HUES48 (cell line): ENCODE results near the gene DNASE1L2.
"Not testable (repeated sequence)": the region's sequence is repeated elsewhere in the genome, so short reads cannot be mapped to it uniquely, and the experiment has no call there.

Source experiments
- H3K27ac ChIP-seq: one replicate; pipeline ENCODE4 v1.7.0; 2013; ENCODE audit warnings: low read depth, low read length, inconsistent platforms
- H3K27me3 ChIP-seq: 2 replicates; pipeline ENCODE4 v1.6.1; 2013; ENCODE audit warnings: mild to moderate bottlenecking, low read length; ENCODE audit not compliant: control insufficient read depth, insufficient read depth
- H3K36me3 ChIP-seq: 2 replicates; pipeline ENCODE4 v1.6.1; 2013; ENCODE audit warnings: low read length; ENCODE audit not compliant: control insufficient read depth, insufficient read depth
- H3K4me1 ChIP-seq: 2 replicates; pipeline ENCODE4 v1.6.1; 2013; ENCODE audit warnings: mild to moderate bottlenecking, low read length; ENCODE audit not compliant: control insufficient read depth, insufficient read depth
- H3K4me3 ChIP-seq: 2 replicates; pipeline ENCODE4 v1.5.1; 2013; ENCODE audit warnings: mild to moderate bottlenecking, low read depth, low read length
- H3K9ac ChIP-seq: 2 replicates; pipeline ENCODE4 v1.6.1; 2013; ENCODE audit warnings: mild to moderate bottlenecking, low read depth, low read length, moderate library complexity
- H3K9me3 ChIP-seq: 2 replicates; pipeline ENCODE4 v1.6.1; 2013; ENCODE audit warnings: low read length; ENCODE audit not compliant: control insufficient read depth, insufficient read depth

DNASE1L2 gene

GRCh38 chr16:2260250-2260649 is 24.0 kb downstream of the DNASE1L2 start:
- Histone ChIP-seq H3K9me3 (no peaks in the 10 kb centered on the region), H3K27me3 (no peaks in the 10 kb centered on the region), H3K4me3 (no peak overlapping the region), H3K9ac (no peak overlapping the region), H3K4me1 (no peaks in the 10 kb centered on the region), H3K27ac (no peak overlapping the region), H3K36me3 (peaks cover 97% of the 10 kb centered on the region)

GRCh38 chr16:2263026-2263425 is 26.8 kb downstream of the DNASE1L2 start:
- H3K9me3 ChIP-seq, H3K27ac ChIP-seq, H3K27me3 ChIP-seq, H3K4me3 ChIP-seq, H3K4me1 ChIP-seq, H3K9ac ChIP-seq: not testable (repeated sequence)
- peaks cover 75% of the 10 kb centered on the region for H3K36me3 ChIP-seq

GRCh38 chr16:2266887-2267286 is 30.6 kb downstream of the DNASE1L2 start:
- not testable (repeated sequence) for H3K27ac ChIP-seq, H3K9me3 ChIP-seq, H3K27me3 ChIP-seq, H3K4me1 ChIP-seq
- peak overlapping the region; percentile 99 for H3K9ac ChIP-seq
- H3K4me3 ChIP-seq = peak overlapping the region; percentile 99
- H3K36me3 ChIP-seq = peaks cover 38% of the 10 kb centered on the region

GRCh38 chr16:2267505-2267912 is 31.3 kb downstream of the DNASE1L2 start:
- Histone ChIP-seq H3K36me3 (peaks cover 32% of the 10 kb centered on the region), H3K27ac (peak overlapping the region; percentile 99), H3K9ac (peak overlapping the region; percentile 99), H3K4me3 (peak overlapping the region; percentile 99)
- not testable (repeated sequence) for H3K9me3 ChIP-seq, H3K27me3 ChIP-seq, H3K4me1 ChIP-seq

- Histone ChIP-seq H3K9me3 (no peaks in the 10 kb centered on the region), H3K27ac (peak within 1 kb of the TSS; percentile 99), H3K4me1 (no peaks in the 10 kb centered on the region), H3K9ac (peak within 1 kb of the TSS; percentile 99), H3K27me3 (no peaks in the 10 kb centered on the region), H3K36me3 (peaks cover 26% of the 10 kb centered on the region), H3K4me3 (peak within 1 kb of the TSS; percentile 99)
These were observed 31.8 kb downstream of the DNASE1L2 start, which contains the start of gene RNPS1 for GRCh38 chr16:2267913-2268666. Gene RNPS1 (minus strand): TSS chr16:2268126. CDS start chr16:2264643, 3,483 bp downstream.

- no peak overlapping the region for H3K4me3 ChIP-seq
- H3K27ac ChIP-seq = no peak overlapping the region
- no peak overlapping the region for H3K9ac ChIP-seq
- H3K9me3 ChIP-seq = no peaks in the 10 kb centered on the region
- peaks cover 6% of the 10 kb centered on the region for H3K36me3 ChIP-seq
- no peaks in the 10 kb centered on the region for H3K4me1 ChIP-seq
- H3K27me3 ChIP-seq = no peaks in the 10 kb centered on the region
These were observed 33.8 kb downstream of the DNASE1L2 start for GRCh38 chr16:2270070-2270462.

- Histone ChIP-seq H3K4me1 (no peaks in the 10 kb centered on the region), H3K9me3 (no peaks in the 10 kb centered on the region), H3K4me3 (no peak overlapping the region), H3K27me3 (no peaks in the 10 kb centered on the region), H3K9ac (no peak overlapping the region), H3K36me3 (peaks cover 2% of the 10 kb centered on the region), H3K27ac (no peak overlapping the region)
These were observed 34.6 kb downstream of the DNASE1L2 start for GRCh38 chr16:2270588-2271470.

- no peaks in the 10 kb centered on the region for H3K36me3 ChIP-seq
- H3K4me1 ChIP-seq = no peaks in the 10 kb centered on the region
- no peak overlapping the region for H3K27ac ChIP-seq
- H3K9ac ChIP-seq = no peak overlapping the region
- H3K27me3 ChIP-seq = no peaks in the 10 kb centered on the region
- no peak overlapping the region for H3K4me3 ChIP-seq
- no peaks in the 10 kb centered on the region for H3K9me3 ChIP-seq
These were observed 35.7 kb downstream of the DNASE1L2 start for GRCh38 chr16:2271848-2272461.

- no peak overlapping the region for H3K4me3 ChIP-seq
- H3K9ac ChIP-seq = no peak overlapping the region
- no peaks in the 10 kb centered on the region for H3K27me3 ChIP-seq
- no peaks in the 10 kb centered on the region for H3K36me3 ChIP-seq
- no peak overlapping the region for H3K27ac ChIP-seq
- no peaks in the 10 kb centered on the region for H3K4me1 ChIP-seq
- H3K9me3 ChIP-seq = no peaks in the 10 kb centered on the region
These were observed 37.2 kb downstream of the DNASE1L2 start for GRCh38 chr16:2273484-2273883.

GRCh38 chr16:2273931-2274330 is 37.7 kb downstream of the DNASE1L2 start:
- H3K27me3 ChIP-seq = no peaks in the 10 kb centered on the region
- no peaks in the 10 kb centered on the region for H3K9me3 ChIP-seq
- H3K9ac ChIP-seq = no peak overlapping the region
- no peaks in the 10 kb centered on the region for H3K4me1 ChIP-seq
- no peaks in the 10 kb centered on the region for H3K36me3 ChIP-seq
- no peak overlapping the region for H3K27ac ChIP-seq
- H3K4me3 ChIP-seq = no peak overlapping the region
